Choroid plexus epithelial cell (primary cell): ENCODE measurements around the gene IGSF3.
A peak's percentile ranks its signal among the peaks of the same experiment; 100 is the strongest.

Experiments
- DNase-seq: peaks from one replicate; pipeline ENCODE4 v3.0.0-alpha.2; 2010; ENCODE audit warnings: low read depth
- H3K4me3 ChIP-seq: 2 replicates; pipeline ENCODE4 v1.5.1; 2011; ENCODE audit warnings: low read depth, mild to moderate bottlenecking, control low read depth, low read length, moderate library complexity
- TF ChIP-seq, protein P1 (sequence below): conservative IDR thresholded peaks from 2 replicates; pipeline ENCODE4 v1.5.1; 2011; ENCODE audit warnings: low read depth, mild to moderate bottlenecking, control low read depth, inconsistent platforms, low read length, moderate library complexity

The IGSF3 gene

DNA sequence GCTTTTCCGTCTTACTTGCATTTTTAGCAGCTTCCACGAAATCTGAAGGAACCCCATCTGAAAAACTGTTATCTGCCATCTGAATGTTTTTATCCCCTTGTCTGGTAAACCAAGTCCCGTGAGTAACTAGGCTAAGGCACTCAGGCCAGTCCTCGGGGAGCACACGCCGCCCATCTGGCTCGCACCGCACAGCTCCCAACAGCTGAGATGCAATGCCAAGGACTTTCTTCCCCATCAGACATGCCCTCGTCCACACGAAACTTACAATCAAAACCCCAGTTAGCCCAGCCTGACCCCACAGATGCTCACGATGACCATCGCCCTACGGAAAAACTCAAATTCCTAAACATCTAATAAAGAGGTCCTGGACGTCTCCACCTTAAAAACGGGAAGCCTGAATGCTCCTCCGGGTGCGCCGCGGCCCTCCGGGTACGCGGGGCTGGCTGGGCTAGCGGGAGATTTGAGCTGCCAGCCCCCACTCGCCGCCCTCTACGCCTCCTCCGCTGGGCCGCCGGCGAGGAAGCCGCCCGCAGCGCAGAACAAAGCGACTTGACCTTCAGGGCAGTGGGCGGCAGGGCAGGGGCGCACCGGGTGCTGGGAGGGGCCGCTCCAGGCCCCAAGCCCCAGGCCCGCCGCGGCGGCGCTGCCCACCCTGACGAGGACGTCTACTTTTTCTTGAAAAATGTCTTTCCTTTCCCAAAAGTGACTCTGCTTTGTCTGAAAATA is 133.4 kb downstream of the IGSF3 start:
- H3K4me3 ChIP-seq = peak overlapping the region; percentile 28
- TF ChIP-seq, protein P1, sequence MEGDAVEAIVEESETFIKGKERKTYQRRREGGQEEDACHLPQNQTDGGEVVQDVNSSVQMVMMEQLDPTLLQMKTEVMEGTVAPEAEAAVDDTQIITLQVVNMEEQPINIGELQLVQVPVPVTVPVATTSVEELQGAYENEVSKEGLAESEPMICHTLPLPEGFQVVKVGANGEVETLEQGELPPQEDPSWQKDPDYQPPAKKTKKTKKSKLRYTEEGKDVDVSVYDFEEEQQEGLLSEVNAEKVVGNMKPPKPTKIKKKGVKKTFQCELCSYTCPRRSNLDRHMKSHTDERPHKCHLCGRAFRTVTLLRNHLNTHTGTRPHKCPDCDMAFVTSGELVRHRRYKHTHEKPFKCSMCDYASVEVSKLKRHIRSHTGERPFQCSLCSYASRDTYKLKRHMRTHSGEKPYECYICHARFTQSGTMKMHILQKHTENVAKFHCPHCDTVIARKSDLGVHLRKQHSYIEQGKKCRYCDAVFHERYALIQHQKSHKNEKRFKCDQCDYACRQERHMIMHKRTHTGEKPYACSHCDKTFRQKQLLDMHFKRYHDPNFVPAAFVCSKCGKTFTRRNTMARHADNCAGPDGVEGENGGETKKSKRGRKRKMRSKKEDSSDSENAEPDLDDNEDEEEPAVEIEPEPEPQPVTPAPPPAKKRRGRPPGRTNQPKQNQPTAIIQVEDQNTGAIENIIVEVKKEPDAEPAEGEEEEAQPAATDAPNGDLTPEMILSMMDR = no peak
- DNase-seq = no peak

DNA sequence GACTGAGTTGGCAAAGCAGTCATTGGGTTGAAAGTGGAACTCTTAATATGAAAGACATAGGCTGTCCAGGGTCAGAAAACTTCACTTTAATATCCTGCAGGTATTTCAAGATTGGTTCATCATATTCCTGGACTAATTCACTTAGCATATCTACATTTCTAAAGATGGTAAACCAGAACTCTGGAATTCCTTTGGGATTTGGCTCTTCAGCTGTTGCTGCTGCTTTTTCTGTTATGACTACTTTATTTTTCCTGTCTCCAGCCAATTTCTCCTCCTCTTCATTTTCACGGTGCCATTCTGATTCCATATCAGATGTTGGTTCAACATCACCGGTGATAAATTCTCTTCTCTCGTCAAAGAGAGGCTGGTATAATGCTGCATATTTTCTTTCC is 134.1 kb downstream of the IGSF3 start:
- TF ChIP-seq, protein P1 = no peak
- DNase-seq = no peak
- H3K4me3 ChIP-seq = no peak overlapping the region

DNA sequence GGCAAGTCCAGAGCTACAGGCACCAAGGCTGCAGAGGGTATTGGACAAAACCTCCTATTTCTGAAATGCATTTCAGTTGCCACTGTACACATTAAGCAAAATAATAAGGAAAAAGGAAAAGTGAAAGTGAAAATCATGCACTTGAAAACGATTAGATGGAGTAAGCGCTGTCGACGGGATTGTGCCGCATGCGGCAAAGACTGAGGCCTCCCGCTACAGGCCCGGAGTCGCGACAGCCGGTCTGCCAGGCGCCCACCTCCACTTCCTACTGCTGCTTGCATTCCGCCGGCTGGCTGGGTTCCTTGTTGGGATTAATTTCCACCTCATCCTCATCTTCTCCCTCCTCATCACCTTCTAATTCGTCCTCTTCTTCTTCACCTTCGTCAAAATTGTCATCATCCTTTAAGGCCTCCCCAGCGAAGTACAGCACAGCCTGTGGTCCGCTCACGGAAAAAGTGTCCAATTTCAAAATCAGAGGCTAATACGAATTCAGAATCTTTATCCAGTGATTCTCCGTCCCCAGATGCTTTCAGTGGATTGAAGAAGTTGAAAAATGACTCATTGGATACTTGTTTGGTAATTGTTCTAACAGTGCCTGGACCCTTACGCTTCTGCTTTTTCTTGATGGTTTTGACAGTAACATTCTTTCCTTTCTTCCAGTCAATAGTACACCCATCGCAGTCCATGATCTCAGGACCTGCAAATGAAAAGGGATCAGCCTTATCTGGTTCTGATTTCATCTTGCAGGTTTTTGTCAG is 134.7 kb downstream of the IGSF3 start:
- DNase-seq = no peak
- H3K4me3 ChIP-seq = no peak overlapping the region
- TF ChIP-seq, protein P1 = no peak

DNA sequence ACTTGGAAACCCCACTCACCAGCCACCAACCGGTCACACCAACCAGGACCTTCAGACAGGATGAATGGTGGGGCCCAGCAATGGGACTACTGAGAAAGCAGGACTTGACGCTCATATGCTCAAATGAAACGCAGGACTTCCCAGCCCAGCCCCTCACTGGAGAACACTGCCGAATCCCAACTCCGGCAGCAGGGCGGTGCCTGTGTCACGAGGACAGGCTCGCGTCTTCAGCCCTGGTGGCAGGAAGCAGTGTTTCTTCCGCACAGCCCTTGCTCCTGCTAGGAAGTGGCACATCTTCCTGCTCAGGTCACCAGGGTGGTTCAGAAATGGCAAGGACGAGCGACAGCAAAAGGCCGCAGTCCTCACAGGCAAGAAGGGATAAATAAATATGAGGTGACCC is 135.6 kb downstream of the IGSF3 start:
- no peak for DNase-seq
- TF ChIP-seq, protein P1 = no peak
- H3K4me3 ChIP-seq = no peak overlapping the region

DNA sequence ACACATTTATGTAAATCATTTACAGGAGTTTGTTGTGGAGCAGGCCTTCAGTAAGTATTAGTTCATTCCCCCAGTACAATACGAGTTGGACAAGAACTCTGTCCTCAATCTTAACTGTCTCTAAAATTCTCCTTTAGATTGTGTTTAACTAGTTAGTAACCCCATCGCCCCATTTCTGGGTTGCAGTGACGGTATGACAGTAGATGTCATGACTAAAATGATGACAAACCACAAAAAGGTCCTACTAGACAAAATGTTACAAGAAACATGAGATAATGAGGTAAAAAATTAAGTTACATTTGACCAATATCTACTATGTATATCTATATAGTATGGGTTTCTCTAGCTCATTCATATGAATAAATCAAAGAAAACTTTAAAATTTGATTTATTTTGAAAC is 137.9 kb downstream of the IGSF3 start:
- TF ChIP-seq, protein P1 = no peak
- DNase-seq = no peak
- H3K4me3 ChIP-seq = no peak overlapping the region

DNA sequence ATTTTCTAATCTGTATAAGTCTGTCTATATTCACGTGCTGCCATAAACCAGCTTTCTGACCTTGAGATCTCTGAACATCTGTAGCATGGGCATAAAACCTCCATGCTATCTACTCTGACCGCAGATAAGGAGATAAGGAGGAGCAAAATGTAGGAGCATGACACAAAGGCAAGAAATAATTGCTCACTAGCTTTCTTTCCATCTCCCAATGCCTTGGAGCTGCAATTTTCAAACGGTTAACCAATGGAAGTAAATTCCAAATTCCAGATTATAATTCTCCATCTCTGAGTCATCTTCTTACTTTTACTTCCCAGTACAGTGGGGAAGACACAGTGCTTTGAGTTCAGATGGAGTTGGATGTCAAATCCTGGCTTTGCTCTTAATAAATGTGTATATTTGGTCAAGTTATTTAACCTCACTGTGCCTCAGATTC is 138.3 kb downstream of the IGSF3 start:
- TF ChIP-seq, protein P1 = no peak
- peak; percentile 19 for DNase-seq
- H3K4me3 ChIP-seq = no peak overlapping the region
